ENCODE data around the gene RHBDF1.
A peak's percentile ranks its signal among the peaks of the same experiment; 100 is the strongest.

Gene RHBDF1

GRCh38 chr16:76535-77272 lies 4.3 kb upstream of the RHBDF1 start:
- peak overlapping the region; percentile 85 for H3K27ac ChIP-seq

GRCh38 chr16:75580-76501 lies 3.4 kb upstream of the RHBDF1 start:
- no peak overlapping the region for H3K27ac ChIP-seq
- TF ChIP-seq CTCF (conservative IDR thresholded peaks at IDR 0.05) (no peak), ZFX (IDR thresholded peaks at IDR 0.05) (no peak)

More at GRCh38 chr16:76535-77272, 4.3 kb upstream of the RHBDF1 start:
- TF ChIP-seq ZFX (IDR thresholded peaks at IDR 0.05) (no peak), CTCF (conservative IDR thresholded peaks at IDR 0.05) (no peak)

GRCh38 chr16:74747-75334 lies 2.4 kb upstream of the RHBDF1 start:
- no peak overlapping the region for H3K27ac ChIP-seq

GRCh38 chr16:74051-74746 lies 1.8 kb upstream of the RHBDF1 start:
- H3K27ac ChIP-seq, result peak overlapping the region; percentile 91; the same call in 1 of the 2 replicates
- TF ChIP-seq CTCF (conservative IDR thresholded peaks at IDR 0.05) (no peak), ZFX (IDR thresholded peaks at IDR 0.05) (no peak)

More at GRCh38 chr16:74747-75334, 2.4 kb upstream of the RHBDF1 start:
- TF ChIP-seq ZFX (IDR thresholded peaks at IDR 0.05), result no peak
- TF ChIP-seq CTCF (conservative IDR thresholded peaks at IDR 0.05), result no peak

GRCh38 chr16:71540-72401 lies 660 bp downstream of the RHBDF1 start:
- TF ChIP-seq CTCF (conservative IDR thresholded peaks at IDR 0.05) (no peak), ZFX (IDR thresholded peaks at IDR 0.05) (peak; percentile 67; the same call in 1 of the 2 replicates)
- H3K27ac ChIP-seq, result peak overlapping the region; percentile 91

- no peak for TF ChIP-seq CTCF (conservative IDR thresholded peaks at IDR 0.05)
- H3K27ac ChIP-seq, result peak overlapping the region; percentile 91
Observed at GRCh38 chr16:71210-71539, 1.3 kb downstream of the RHBDF1 start.
